ENCODE results near the gene OPRD1.

The OPRD1 gene

GRCh38 chr1:28860332-28861073 is 48.5 kb downstream of the OPRD1 start:
- no peak for TF ChIP-seq EGR1 (IDR thresholded peaks at IDR 0.05)
- no peak for TF ChIP-seq REST (IDR thresholded peaks at IDR 0.05; ENCODE audit: low read depth)
- no peak for TF ChIP-seq CEBPB (IDR thresholded peaks at IDR 0.05)
- TF ChIP-seq TAF1 (IDR thresholded peaks at IDR 0.05; ENCODE audit: low read depth) = no peak
- no peak for TF ChIP-seq FOXM1 (IDR thresholded peaks at IDR 0.05; ENCODE audit: borderline replicate concordance, low read depth)
- no peak for TF ChIP-seq RAD21 (IDR thresholded peaks at IDR 0.05; ENCODE audit: low read depth)
- no peak for TF ChIP-seq TCF12 (IDR thresholded peaks at IDR 0.05; ENCODE audit: low read depth)
- peak; percentile 62; the same call in 1 of the 2 replicates for TF ChIP-seq USF1 (IDR thresholded peaks at IDR 0.05)
- TF ChIP-seq TEAD4 (IDR thresholded peaks at IDR 0.05) = no peak
- TF ChIP-seq CREB1 (IDR thresholded peaks at IDR 0.05; ENCODE audit: low read depth) = no peak
- TF ChIP-seq YY1 (IDR thresholded peaks at IDR 0.05; ENCODE audit: low read depth) = no peak
- TF ChIP-seq ZBTB7A (IDR thresholded peaks at IDR 0.05; ENCODE audit: low read depth) = no peak
- no peak for TF ChIP-seq EP300 (IDR thresholded peaks at IDR 0.05; ENCODE audit: borderline replicate concordance)
- peak; percentile 31; the same call in 1 of the 2 replicates for TF ChIP-seq NFIC (IDR thresholded peaks at IDR 0.05)

DNA sequence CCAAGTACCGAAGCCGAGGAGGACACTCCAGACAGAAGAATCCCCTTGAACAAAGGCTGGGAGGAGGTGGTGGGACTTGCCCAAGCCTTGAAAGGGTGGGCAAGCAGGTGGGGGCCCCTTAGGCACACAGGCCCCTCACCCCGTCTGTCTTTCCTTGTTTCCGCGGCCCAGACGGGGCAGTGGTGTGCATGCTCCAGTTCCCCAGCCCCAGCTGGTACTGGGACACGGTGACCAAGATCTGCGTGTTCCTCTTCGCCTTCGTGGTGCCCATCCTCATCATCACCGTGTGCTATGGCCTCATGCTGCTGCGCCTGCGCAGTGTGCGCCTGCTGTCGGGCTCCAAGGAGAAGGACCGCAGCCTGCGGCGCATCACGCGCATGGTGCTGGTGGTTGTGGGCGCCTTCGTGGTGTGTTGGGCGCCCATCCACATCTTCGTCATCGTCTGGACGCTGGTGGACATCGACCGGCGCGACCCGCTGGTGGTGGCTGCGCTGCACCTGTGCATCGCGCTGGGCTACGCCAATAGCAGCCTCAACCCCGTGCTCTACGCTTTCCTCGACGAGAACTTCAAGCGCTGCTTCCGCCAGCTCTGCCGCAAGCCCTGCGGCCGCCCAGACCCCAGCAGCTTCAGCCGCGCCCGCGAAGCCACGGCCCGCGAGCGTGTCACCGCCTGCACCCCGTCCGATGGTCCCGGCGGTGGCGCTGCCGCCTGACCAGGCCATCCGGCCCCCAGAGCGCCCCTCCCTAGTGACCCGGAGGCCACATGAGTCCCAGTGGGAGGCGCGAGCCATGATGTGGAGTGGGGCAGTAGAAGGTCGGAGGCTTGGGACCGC is 50.8 kb downstream of the OPRD1 start:
- TF ChIP-seq USF1 (IDR thresholded peaks at IDR 0.05) (no peak), YY1 (IDR thresholded peaks at IDR 0.05; ENCODE audit: low read depth) (no peak), CEBPB (IDR thresholded peaks at IDR 0.05) (no peak), TAF1 (IDR thresholded peaks at IDR 0.05; ENCODE audit: low read depth) (no peak), CREB1 (IDR thresholded peaks at IDR 0.05; ENCODE audit: low read depth) (no peak), TEAD4 (IDR thresholded peaks at IDR 0.05) (no peak), RAD21 (IDR thresholded peaks at IDR 0.05; ENCODE audit: low read depth) (no peak), EP300 (IDR thresholded peaks at IDR 0.05; ENCODE audit: borderline replicate concordance) (no peak), NFIC (IDR thresholded peaks at IDR 0.05) (no peak)

DNA sequence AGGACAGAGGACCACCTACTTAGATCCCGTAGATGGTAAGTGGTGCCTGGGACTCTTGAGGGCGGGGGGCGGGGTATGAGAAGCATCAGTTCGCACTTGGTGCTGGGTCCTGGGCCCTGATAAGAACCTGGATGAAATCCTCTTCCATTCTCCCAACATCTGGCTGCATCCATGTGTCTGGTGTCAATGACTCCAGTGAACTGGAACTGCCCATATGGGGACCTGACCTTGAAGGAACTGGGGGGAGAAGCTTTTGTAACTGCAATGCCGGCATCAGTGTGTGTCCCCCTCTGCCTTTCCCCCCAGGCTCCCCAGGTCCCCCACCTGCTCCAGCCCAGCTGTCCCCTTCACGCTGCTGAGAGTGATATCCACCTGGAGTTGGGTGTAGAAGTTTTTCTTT is 52.7 kb downstream of the OPRD1 start:
- TF ChIP-seq NFIC (IDR thresholded peaks at IDR 0.05) (no peak), EGR1 (IDR thresholded peaks at IDR 0.05) (no peak), RAD21 (IDR thresholded peaks at IDR 0.05; ENCODE audit: low read depth) (no peak)

DNA sequence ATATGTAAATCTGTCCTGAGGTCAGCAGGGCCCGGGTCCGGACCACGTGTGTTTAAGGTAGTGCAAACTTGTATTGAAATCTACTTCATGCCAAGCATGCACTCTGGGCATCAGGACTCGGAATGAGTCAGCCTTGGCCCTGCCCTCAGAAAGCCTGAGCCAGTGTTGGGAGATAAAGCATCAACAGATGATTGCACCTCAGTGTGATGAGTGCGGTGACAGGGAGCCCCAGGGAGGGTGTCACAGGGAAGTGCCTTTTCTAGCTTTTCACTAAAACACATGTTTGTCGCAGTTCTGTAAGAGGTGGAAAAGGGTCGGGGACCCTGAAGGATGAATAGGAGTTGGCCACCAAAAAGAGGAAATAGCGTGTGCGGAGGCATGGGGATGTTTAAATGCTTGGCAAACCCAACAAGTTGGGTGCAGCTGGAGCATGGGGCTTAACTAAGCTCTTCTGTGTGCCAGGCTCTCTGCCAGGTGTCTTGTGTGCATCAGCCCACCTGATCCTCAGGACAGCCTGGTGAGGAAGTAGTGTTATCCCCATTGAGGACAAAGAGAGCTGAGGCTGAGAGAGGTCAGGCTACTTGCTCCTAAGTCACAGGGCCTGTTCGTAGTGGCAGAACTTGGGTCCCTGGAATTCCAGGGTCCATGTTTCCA is 54.2 kb downstream of the OPRD1 start:
- TF ChIP-seq TCF12 (IDR thresholded peaks at IDR 0.05; ENCODE audit: low read depth) (no peak), FOXM1 (IDR thresholded peaks at IDR 0.05; ENCODE audit: borderline replicate concordance, low read depth) (no peak), TEAD4 (IDR thresholded peaks at IDR 0.05) (no peak), MAX (IDR thresholded peaks at IDR 0.05) (no peak), RAD21 (IDR thresholded peaks at IDR 0.05; ENCODE audit: low read depth) (no peak), TAF1 (IDR thresholded peaks at IDR 0.05; ENCODE audit: low read depth) (no peak), CREB1 (IDR thresholded peaks at IDR 0.05; ENCODE audit: low read depth) (no peak), ZBTB7A (IDR thresholded peaks at IDR 0.05; ENCODE audit: low read depth) (no peak), EP300 (IDR thresholded peaks at IDR 0.05; ENCODE audit: borderline replicate concordance) (no peak), USF1 (IDR thresholded peaks at IDR 0.05) (no peak), CEBPB (IDR thresholded peaks at IDR 0.05) (no peak), REST (IDR thresholded peaks at IDR 0.05; ENCODE audit: low read depth) (no peak), YY1 (IDR thresholded peaks at IDR 0.05; ENCODE audit: low read depth) (no peak), EGR1 (IDR thresholded peaks at IDR 0.05) (no peak)

GRCh38 chr1:28867850-28868249 is 55.9 kb downstream of the OPRD1 start:
- no peak for TF ChIP-seq TAF1 (IDR thresholded peaks at IDR 0.05; ENCODE audit: low read depth)
- TF ChIP-seq USF1 (IDR thresholded peaks at IDR 0.05) = no peak
- no peak for TF ChIP-seq CREB1 (IDR thresholded peaks at IDR 0.05; ENCODE audit: low read depth)
- no peak for TF ChIP-seq REST (IDR thresholded peaks at IDR 0.05; ENCODE audit: low read depth)
- no peak for TF ChIP-seq EP300 (IDR thresholded peaks at IDR 0.05; ENCODE audit: borderline replicate concordance)
- TF ChIP-seq CEBPB (IDR thresholded peaks at IDR 0.05) = no peak
- TF ChIP-seq FOXM1 (IDR thresholded peaks at IDR 0.05; ENCODE audit: borderline replicate concordance, low read depth) = no peak
- no peak for TF ChIP-seq NFIC (IDR thresholded peaks at IDR 0.05)

Measured in Ishikawa (cell line).